ENCODE measurements around the gene HGFAC. TPM values are rescaled to one million over a fixed set of nuclear protein-coding genes. Genes with fewer than 3 reads are reported as not detected.
A peak's percentile ranks its signal among the peaks of the same experiment; 100 is the strongest.

Gene HGFAC
- total RNA-seq, 1 experiment from 2014 or later = 0.42 TPM

- Histone ChIP-seq H3K9me3 (replicated peaks) (no peaks in the 10 kb centered on the region), H3K4me1 (replicated peaks) (peaks cover 10% of the 10 kb centered on the region), H3K4me3 (no peak overlapping the region), H3K27me3 (replicated peaks) (no peaks in the 10 kb centered on the region), H3K36me3 (no peaks in the 10 kb centered on the region), H3K27ac (no peak overlapping the region)
- DNase-seq (ENCODE audit: low read depth in 1 of 2, low spot score in 2 of 2) = no peak
Observed at GRCh38 chr4:3477750-3478430, 36.1 kb downstream of the HGFAC start.

GRCh38 chr4:3478446-3479357 is 36.9 kb downstream of the HGFAC start:
- no peak overlapping the region for H3K27ac ChIP-seq
- peaks cover 10% of the 10 kb centered on the region for H3K4me1 ChIP-seq (replicated peaks)
- H3K4me3 ChIP-seq = no peak overlapping the region
- no peak for DNase-seq (ENCODE audit: low read depth in 1 of 2, low spot score in 2 of 2)
- H3K36me3 ChIP-seq = no peaks in the 10 kb centered on the region
- no peaks in the 10 kb centered on the region for H3K27me3 ChIP-seq (replicated peaks)
- no peaks in the 10 kb centered on the region for H3K9me3 ChIP-seq (replicated peaks)

GRCh38 chr4:3479358-3480101 is 37.8 kb downstream of the HGFAC start:
- no peaks in the 10 kb centered on the region for H3K36me3 ChIP-seq
- no peaks in the 10 kb centered on the region for H3K27me3 ChIP-seq (replicated peaks)
- DNase-seq (ENCODE audit: low read depth in 1 of 2, low spot score in 2 of 2) = no peak
- no peaks in the 10 kb centered on the region for H3K9me3 ChIP-seq (replicated peaks)
- H3K27ac ChIP-seq = no peak overlapping the region
- H3K4me1 ChIP-seq (replicated peaks) = peaks cover 18% of the 10 kb centered on the region
- H3K4me3 ChIP-seq = no peak overlapping the region

- Histone ChIP-seq H3K9me3 (replicated peaks) (no peaks in the 10 kb centered on the region), H3K36me3 (no peaks in the 10 kb centered on the region), H3K4me3 (no peak overlapping the region), H3K27ac (no peak overlapping the region), H3K27me3 (replicated peaks) (no peaks in the 10 kb centered on the region), H3K4me1 (replicated peaks) (peaks cover 20% of the 10 kb centered on the region)
- peak; percentile 44 to 55 for DNase-seq (ENCODE audit: low read depth in 1 of 2, low spot score in 2 of 2)
Observed at GRCh38 chr4:3480528-3481112, 38.9 kb downstream of the HGFAC start.

- no peak overlapping the region for H3K4me3 ChIP-seq
- H3K27me3 ChIP-seq (replicated peaks) = no peaks in the 10 kb centered on the region
- no peaks in the 10 kb centered on the region for H3K36me3 ChIP-seq
- no peak for DNase-seq (ENCODE audit: low read depth in 1 of 2, low spot score in 2 of 2)
- no peak overlapping the region for H3K27ac ChIP-seq
- H3K4me1 ChIP-seq (replicated peaks) = peaks cover 20% of the 10 kb centered on the region
- no peaks in the 10 kb centered on the region for H3K9me3 ChIP-seq (replicated peaks)
Observed at GRCh38 chr4:3481113-3481531, 39.4 kb downstream of the HGFAC start.

GRCh38 chr4:3481783-3482393 is 40.1 kb downstream of the HGFAC start:
- Histone ChIP-seq H3K27ac (no peak overlapping the region), H3K9me3 (replicated peaks) (no peaks in the 10 kb centered on the region), H3K27me3 (replicated peaks) (no peaks in the 10 kb centered on the region), H3K36me3 (no peaks in the 10 kb centered on the region), H3K4me1 (replicated peaks) (peaks cover 20% of the 10 kb centered on the region), H3K4me3 (no peak overlapping the region)
- DNase-seq (ENCODE audit: low read depth in 1 of 2, low spot score in 2 of 2) = no peak

- no peaks in the 10 kb centered on the region for H3K9me3 ChIP-seq (replicated peaks)
- no peaks in the 10 kb centered on the region for H3K27me3 ChIP-seq (replicated peaks)
- no peak overlapping the region for H3K27ac ChIP-seq
Observed at GRCh38 chr4:3482707-3483106, 40.9 kb downstream of the HGFAC start.

GRCh38 chr4:3483471-3483921 is 41.7 kb downstream of the HGFAC start:
- no peaks in the 10 kb centered on the region for H3K9me3 ChIP-seq (replicated peaks)
- no peak overlapping the region for H3K27ac ChIP-seq
- no peak overlapping the region for H3K4me3 ChIP-seq
- DNase-seq (ENCODE audit: low read depth in 1 of 2, low spot score in 2 of 2) = peak in 1 of 2 experiments; percentile 9
- H3K4me1 ChIP-seq (replicated peaks) = peaks cover 16% of the 10 kb centered on the region
- H3K27me3 ChIP-seq (replicated peaks) = no peaks in the 10 kb centered on the region
- no peaks in the 10 kb centered on the region for H3K36me3 ChIP-seq

More at GRCh38 chr4:3482707-3483106, 40.9 kb downstream of the HGFAC start:
- peaks cover 20% of the 10 kb centered on the region for H3K4me1 ChIP-seq (replicated peaks)
- DNase-seq (ENCODE audit: low read depth in 1 of 2, low spot score in 2 of 2) = no peak
- H3K4me3 ChIP-seq = no peak overlapping the region
- H3K36me3 ChIP-seq = no peaks in the 10 kb centered on the region

GRCh38 chr4:3484057-3484973 is 42.5 kb downstream of the HGFAC start:
- H3K27ac ChIP-seq = no peak overlapping the region
- H3K27me3 ChIP-seq (replicated peaks) = no peaks in the 10 kb centered on the region
- peaks cover 10% of the 10 kb centered on the region; the same call in 1 of the 2 replicates for H3K4me1 ChIP-seq (replicated peaks)
- H3K9me3 ChIP-seq (replicated peaks) = no peaks in the 10 kb centered on the region
- H3K4me3 ChIP-seq = no peak overlapping the region
- H3K36me3 ChIP-seq = no peaks in the 10 kb centered on the region
- no peak for DNase-seq (ENCODE audit: low read depth in 1 of 2, low spot score in 2 of 2)

GRCh38 chr4:3485011-3485791 is 43.4 kb downstream of the HGFAC start:
- Histone ChIP-seq H3K27me3 (replicated peaks) (no peaks in the 10 kb centered on the region), H3K27ac (no peak overlapping the region), H3K4me3 (no peak overlapping the region), H3K4me1 (replicated peaks) (peaks cover 10% of the 10 kb centered on the region; the same call in 1 of the 2 replicates), H3K36me3 (no peaks in the 10 kb centered on the region), H3K9me3 (replicated peaks) (no peaks in the 10 kb centered on the region)
- no peak for DNase-seq (ENCODE audit: low read depth in 1 of 2, low spot score in 2 of 2)

GRCh38 chr4:3485886-3486540 is 44.2 kb downstream of the HGFAC start:
- Histone ChIP-seq H3K9me3 (replicated peaks) (no peaks in the 10 kb centered on the region), H3K4me3 (no peak overlapping the region), H3K27ac (no peak overlapping the region), H3K36me3 (no peaks in the 10 kb centered on the region), H3K4me1 (replicated peaks) (peaks cover 10% of the 10 kb centered on the region; the same call in 1 of the 2 replicates), H3K27me3 (replicated peaks) (no peaks in the 10 kb centered on the region)
- DNase-seq (ENCODE audit: low read depth in 1 of 2, low spot score in 2 of 2) = no peak

Data from SJSA1 (cell line).